HCT116 (cell line): ENCODE data around the gene RMDN2.

ENCODE experiments used
- ELF1 ChIP-seq: IDR thresholded peaks from 2 replicates; pipeline ENCODE4 v1.6.1; 2012; ENCODE audit warnings: low read depth, borderline replicate concordance
- EZH2 ChIP-seq: fragments of 200-600 bp; sonication (generic); IDR thresholded peaks from 2 replicates; pipeline ENCODE4 v1.6.1; 2017; ENCODE audit warnings: antibody characterized with exemption, mixed run types
- POLR2AphosphoS5 ChIP-seq: IDR thresholded peaks from 2 replicates; pipeline ENCODE4 v1.6.1; 2011; ENCODE audit warnings: mild to moderate bottlenecking, low read depth, low read length, moderate library complexity

GRCh38 chr2:37928377-37928776 lies 3.3 kb downstream of the RMDN2 start:
- TF ChIP-seq EZH2 (no peak), POLR2AphosphoS5 (no peak), ELF1 (no peak)
